OCI-LY3 (cell line): ENCODE results near the gene PAEP.
"Not testable (repeated sequence)": the region's sequence is repeated elsewhere in the genome, so short reads cannot be mapped to it uniquely, and the experiment has no call there.

ENCODE experiments used
- CTCF ChIP-seq: fragments of 200-600, 300-600 bp; sonication (generic); IDR thresholded peaks from 2 replicates; pipeline ENCODE4 v1.5.1; 2014; ENCODE audit warnings: antibody characterized with exemption, low read length, low read depth
- EZH2phosphoT487 ChIP-seq: fragments of 200-600 bp; shearing (Covaris generic); IDR thresholded peaks from 2 replicates; pipeline ENCODE4 v1.6.1; 2018; ENCODE audit warnings: antibody characterized with exemption, mixed run types, low read depth

DNA sequence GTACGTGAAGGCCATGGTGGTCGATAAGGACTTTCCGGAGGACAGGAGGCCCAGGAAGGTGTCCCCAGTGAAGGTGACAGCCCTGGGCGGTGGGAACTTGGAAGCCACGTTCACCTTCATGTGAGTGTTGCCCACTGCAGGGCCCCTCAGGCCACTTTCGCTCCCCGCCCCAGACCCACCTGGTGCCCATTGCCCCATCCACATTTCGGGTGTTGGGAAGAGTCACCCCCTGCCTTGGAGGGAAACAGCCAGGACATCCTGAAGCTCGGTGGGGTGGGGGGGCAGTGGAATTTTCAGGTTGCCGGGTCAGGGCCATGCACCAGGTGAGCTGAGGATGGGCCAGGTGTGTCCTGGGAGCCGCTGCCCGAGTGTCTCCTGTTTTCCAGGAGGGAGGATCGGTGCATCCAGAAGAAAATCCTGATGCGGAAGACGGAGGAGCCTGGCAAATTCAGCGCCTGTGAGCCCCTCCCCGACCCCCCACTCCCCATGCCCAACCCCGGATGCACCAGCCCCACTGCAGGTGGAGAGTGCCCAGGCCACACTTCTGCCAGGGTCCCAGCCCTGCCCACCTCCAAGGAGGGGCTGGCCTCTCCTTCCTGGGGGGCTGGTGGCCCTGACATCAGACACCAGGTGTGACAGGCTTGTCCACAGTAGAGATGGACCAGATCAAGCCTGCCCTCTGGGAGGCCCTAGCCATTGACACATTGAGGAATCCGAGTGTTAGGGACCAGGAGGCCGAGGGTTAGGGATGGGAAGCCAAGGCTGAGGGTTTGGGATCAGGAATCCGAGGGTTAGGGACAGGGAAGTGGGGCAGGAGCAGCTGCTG, 14.6 kb upstream of the PAEP start:
- not testable (repeated sequence) for TF ChIP-seq CTCF, EZH2phosphoT487
